ENCODE measurements around the gene ITPR2.
"Not testable (repeated sequence)": the region's sequence is repeated elsewhere in the genome, so short reads cannot be mapped to it uniquely, and the experiment has no call there.

The ITPR2 gene

DNA sequence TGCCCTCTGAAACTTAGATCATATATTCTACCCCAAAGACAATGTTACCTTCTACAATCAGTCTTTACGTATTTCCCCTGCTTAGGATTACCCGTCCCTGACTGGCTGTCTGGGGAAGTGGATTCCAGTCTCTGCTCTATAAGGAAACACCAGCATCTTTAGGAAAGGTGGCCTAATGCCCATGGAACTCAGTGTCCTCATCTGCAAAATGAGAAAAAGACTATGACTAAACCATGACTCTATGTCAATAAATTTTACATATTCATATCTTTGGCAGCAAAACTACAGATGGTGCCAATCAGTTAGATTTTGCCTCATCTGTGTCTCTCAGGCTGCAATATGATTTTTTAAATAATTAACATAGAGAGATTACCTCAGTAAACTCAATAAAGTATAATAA lies 133.8 kb downstream of the ITPR2 start:
- DNase-seq, result no peak

DNA sequence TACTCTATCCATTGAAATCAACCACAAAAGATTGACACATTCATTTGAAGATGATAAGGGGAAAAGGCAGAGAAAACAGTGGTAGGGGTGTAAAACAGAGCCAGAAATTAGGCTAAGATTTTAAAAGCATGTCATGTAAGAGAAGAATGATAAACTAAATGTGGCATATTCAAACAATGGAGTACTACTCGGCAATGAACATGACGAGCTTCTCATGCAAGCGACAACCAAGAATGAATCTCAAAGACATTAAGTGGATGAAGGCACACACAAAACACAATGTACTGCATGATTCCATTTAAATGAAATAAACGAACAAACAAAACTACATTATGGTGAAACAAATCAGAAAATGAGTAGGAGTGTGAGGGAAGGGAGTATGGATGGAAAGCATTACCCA lies 134.8 kb downstream of the ITPR2 start:
- DNase-seq, result no peak

DNA sequence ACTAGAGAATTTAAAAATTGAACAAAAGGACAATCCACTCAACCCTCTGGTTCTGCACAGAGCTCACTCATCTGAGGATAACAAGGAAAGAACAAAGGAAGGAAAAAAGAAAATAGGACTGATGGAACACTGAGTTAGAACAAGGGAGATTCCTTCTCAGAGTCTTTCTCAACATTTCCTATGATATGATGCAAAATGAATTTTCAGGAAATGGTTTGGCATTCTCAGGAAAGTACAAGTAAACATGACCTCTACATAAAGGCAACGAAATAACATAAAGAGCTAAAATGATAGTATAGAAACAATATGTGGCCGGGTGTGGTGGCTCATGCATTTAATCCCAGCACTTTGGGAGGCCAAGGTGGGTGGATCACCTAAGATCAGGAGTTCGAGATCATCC lies 135.8 kb downstream of the ITPR2 start:
- no peak for DNase-seq

DNA sequence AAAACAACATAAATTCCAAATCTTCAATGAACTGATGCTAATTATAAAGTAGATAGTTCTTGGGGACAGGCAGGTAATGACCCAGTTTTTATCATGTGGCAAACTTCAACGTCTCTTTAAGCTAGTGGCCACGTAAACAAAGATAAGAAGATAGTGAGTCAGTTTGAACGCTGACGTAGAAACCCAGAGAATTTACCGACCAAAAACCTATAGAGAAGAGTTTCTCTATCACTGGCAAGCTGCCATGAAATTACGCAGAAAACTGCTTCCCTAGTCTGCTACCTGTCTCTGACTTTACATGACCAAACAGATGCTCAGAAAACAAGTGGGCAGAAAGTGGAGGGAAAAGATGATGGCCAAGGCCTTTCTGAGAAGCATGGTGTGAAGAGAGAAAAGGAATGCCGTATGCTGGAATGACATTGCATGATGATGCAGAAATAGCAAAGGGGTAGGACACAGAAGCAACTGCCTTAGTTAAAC lies 136.3 kb downstream of the ITPR2 start:
- DNase-seq, result no peak

DNA sequence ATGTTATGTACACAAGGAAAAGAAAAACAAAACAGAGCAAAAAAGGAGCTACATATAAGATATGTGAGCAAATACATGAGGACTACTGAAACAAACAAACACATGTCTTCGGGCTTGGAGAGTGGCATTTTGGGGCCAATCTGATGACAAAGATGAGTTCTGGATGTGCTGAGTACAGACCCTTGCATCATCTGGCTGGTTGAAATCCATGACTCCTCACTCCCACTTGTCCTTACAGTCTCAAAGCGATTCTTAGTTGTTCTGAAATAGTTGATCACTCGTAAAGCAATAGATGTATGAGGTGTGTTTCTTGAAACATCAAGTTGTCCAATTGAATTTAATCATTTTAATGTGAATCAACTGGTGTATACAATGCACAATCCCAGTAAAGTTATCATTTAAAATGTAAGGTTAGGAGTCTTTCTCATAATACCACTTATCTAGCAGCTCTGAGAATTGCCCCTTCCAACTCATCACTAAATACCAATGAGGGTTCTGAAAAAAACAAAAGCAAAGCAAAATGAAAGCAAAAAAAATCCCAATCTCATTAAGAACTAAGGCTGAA lies 136.9 kb downstream of the ITPR2 start:
- no peak for DNase-seq

DNA sequence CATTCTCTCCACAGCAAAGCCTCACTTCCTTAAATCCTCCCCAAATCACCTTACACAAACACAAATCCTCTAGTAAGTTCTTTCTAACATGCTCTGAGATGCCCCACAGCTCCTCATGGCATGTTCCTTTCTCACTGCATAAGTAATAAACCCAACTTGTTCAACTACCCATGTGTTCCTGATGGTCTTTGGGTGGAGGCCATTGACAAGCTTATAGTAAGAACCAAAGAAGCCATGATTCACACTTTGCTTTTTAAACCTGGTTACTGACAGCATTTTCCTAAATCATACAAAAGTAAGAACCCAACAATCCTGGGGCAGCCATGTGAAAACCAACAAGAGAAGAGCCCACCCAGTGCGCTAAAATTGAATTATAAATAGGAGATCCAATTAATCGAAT lies 138.6 kb downstream of the ITPR2 start:
- no peak for DNase-seq

DNA sequence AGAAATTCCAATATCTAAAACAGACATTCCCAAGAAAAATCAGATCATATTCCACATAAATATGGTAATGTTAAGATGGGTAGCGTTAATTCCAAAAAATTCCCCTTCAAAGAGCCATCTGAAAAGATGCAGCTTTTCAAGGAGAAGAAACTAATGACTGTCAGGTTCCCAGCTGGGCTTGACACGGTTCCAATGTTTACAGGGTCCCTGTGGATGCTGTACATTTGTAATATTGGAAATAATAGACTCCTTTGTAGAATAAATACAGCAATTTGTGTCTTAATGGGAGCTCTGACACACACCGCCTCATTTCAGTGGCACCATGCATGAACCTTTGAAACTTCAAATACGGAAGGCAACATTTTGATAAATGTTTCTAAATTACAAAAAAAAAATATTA lies 140.6 kb downstream of the ITPR2 start:
- no peak for DNase-seq

DNA sequence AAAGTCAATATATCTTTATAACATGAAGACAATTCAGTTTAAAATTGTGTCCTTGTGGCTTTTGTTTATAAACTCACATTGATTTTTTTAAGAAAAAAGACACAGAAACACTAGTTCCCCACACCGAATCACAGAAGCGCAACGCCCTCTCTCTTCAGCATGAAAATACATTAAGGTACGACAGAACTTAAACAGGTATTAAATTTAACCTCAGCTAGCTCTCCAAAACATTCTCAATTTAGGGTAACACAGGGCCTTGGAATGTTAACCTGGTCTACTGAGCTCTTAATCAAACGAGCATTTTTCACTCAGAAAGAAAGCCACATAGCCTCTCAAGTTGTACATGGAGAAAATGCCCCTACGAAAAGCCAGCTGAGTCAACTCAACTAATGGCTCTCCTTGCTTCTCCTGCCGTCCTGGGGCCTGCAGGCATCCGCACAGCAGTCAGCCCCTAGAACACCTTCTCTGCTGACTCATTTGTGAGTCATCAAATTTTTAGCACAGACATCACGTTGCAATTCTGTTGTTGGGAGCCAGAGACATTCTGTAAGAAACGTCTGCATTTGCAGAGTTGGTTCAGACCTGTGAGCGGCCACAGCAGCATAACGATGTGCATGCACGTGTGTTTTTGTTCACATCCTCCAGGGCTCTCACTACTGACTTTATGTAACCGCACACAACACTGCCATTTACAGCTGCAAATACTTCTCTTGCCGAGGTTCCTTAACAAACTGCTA lies 141.6 kb downstream of the ITPR2 start:
- DNase-seq, result no peak

DNA sequence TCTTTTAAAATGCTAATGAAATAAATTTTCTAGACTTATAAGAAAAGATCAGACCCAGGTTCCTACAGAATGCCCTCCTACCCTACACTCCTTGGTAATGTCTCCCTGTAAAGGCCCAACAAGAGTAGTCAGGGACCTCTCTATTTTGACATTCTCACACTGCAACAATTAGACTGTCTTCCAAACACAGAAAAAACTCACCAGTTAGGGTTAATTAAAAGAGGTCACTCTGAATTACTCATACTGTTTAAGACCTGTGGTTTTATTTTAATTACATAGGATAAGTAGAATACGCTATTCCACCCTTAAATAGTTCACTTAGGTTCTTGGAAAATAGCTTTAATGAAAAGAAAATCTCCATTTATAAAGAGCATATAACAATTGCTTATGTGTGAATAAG lies 142.4 kb downstream of the ITPR2 start:
- DNase-seq, result no peak

DNA sequence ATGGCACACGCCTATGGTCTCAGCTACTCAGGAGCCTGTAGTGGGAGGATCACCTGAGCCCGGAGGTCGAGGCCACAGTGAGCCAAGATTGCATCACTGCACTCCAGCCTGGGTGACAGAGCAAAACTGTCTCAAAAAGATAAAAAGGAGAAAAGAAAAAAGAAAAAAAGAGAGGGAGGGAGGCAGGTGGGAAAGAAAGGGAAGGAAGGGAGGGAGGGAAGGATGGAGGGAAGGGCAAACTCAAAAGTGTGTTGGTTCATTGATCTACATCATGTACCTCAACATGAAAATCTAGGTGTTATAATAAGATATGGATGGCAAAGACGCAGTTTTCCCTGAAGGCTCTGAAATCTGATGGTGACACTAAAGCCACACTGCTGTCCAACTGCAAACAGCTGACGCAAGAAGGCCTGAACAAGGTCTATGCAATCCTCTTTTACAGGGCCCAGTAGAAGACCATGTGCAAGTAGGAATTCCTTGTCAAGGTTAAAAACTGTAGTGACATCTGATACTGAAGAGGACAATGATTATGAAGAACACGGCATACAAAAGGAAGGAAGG lies 143.6 kb downstream of the ITPR2 start:
- DNase-seq, result no peak

DNA sequence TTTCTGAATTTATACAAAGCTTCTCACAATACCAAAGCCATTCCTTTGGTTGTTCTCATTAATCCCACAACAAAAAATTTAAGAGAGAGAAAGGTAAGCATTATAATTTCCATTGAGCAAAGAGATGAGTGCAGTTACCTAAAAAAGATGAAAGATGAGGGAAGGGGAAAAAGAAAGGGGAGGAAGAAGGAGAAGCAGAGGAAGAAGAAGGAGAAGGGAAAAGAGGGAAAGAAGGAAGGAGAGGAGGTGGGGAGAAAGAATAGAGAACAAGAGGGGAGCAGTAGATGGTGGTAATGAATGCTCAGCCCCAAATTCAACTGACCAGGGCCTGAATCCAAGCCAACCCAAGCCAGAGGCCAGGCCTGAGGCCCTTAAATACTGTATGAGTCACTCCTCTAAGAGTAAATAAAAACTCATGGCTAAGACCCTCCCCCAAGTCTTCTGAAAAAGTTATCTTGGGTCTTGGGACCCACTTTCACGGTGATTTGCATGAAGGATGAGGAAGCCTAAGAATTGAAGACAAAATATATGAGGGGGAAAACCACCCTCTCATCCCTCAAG lies 144.6 kb downstream of the ITPR2 start:
- DNase-seq, result no peak

DNA sequence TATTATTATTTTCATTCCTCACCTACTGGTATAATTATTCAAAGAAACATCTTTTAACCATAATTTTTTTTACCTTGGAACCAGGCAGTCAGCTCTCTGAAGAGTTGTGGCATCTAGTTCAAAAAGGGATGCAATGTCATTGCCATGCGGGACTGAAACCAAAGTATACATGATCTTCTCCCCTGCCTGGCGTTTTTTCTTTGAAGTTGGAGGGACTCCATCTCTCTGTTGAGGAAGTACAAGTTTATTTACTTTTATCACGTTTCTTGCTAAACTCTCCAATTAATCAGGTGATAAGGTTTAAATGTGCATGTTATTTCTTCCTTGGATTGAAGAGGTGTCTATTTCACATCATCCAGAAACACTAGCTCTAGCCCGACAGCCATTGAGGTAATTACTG lies 146.6 kb downstream of the ITPR2 start:
- no peak for DNase-seq

DNA sequence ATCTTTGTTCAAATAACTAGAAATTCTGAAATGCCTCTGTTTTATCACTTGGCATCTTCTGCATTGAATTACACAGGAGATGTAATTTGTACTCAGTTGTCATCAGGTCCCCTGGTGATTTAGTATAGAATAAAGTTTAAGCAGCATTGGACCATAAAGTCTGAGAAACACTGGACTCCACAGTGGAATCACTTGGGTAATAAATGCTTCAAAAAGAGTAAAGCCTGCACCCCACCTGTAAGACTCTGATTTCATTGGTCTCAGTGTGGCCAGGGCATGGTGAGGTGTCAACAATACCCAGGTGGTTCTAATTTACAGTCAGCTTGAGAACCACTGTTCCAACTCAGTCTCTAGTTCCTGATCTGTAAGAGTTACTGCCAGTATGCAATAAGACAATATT lies 148.9 kb downstream of the ITPR2 start:
- DNase-seq, result no peak

DNA sequence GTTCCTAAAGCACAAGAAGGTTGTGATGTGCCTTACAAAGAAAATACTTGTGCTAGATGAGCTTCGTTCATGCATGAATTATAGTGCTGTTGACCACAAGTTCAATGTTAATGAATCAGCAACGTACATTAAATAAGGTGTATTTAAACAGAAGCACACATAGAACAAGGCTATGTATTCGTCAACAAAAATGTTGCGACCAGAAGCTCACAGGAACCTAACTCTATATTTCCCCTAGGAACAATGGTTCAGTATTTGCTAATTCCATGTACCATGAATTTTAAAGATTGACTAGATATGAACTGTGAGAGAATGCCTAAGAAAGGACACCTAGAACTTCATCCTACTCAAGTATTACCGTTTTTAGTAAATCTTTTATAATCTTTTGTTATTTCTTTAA lies 149.6 kb downstream of the ITPR2 start:
- DNase-seq, result no peak

DNA sequence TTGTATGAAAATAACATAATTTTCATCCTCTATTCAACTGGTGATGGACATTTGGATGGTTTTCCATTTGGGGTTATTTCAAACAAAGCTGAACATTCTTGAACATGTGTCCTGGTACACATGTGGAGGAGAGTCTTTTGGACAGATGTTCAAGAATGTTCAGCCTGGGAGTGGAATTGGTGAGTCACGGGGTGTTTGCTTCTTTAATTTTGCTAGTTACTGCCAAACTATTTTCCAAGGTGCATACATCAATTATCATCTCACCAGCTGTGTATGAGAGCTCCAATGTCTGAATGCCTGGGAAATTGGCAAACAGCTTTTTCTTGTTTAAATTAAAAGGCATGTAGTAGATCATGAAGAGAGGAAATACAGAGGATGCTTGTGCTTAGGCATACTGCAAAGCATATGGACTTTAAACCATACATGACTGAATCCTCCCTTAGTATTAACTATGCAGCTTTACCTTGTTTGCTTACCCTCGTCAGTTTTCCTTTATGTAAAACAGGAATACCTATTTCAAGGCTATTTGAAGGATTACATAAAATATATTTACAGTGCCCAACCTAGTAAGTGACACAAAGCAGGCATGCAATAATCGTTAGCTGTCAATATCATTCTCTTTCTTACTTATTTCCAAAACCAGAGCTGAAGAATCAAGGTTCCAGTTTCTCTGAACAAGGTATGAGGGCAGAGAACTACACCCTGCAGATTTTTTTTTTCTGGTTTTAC lies 152.1 kb downstream of the ITPR2 start:
- DNase-seq, result no peak

DNA sequence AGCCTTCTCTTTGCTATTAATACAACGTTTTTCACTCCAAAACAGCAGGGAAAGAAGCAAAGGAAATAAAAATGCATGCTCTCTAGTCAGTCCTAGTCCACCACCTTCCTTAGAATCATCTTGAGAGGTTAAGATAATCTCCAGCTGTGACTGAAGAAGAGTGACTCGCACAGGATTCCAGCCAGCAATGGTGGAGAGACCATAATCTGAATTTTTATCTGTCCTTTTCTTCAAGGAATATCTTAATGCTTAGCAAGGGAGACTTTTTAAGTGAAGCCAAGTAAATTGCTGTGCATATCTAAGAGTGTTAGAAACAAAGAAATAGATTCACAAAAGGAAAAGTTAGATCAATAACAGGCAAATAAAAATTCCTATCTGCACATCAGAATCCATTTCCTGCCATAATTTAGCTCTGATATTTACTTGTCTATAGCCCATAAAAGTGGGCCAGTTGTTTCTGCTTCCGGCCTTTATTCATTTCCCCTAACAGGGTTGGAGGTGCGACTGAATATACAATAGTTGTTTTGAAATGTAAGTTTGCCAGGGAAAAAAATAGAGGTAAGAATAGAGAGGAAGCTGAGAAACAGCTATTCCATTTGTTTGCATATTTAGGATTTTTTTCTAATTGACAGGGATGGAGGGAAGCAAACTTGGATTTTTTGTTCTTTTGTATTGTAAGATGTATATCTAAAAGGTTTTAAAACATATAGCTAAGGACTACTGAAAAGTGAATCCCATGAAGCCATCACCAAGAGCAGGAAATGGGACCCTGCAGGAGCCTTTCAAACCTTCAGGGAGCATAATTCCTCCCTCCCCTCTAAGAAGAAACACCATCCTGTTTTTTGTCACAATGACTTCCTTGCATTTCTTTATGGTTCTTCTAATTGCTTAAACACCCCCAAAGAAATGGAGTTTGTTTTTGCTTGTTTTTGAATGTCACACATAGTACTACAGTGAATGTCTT lies 154.0 kb downstream of the ITPR2 start:
- DNase-seq, result no peak

DNA sequence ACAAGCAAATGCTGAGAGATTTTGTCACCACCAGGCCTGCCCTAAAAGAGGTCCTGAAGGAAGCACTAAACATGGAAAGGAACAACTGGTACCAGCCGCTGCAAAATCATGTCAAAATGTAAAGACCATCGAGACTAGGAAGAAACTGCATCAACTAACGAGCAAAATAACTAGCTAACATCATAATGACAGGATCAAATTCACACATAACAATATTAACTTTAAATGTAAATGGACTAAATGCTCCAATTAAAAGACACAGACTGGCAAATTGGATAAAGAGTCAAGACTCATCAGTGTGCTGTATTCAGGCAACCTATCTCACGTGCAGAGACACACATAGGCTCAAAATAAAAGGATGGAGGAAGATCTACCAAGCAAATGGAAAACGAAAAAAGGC lies 161.5 kb downstream of the ITPR2 start:
- DNase-seq, result not testable (repeated sequence)

DNA sequence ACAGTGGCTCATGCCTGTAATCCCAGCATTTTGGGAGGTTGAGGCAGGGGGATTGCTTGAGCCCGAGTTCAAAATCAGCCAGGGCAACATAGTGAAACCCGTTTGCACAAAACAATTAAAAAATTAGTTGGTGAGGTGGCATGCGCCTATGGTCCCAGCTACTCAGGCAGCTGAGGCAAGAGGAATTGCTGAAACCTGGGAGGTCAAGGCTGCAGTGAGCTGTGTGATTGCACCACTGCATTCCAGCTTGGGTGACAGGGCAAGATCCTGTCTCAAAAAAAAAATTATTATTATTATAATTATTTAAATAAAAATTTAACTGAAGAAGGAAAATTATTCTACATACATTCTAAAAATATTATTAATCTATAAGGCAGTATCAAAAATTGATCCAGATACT lies 164.1 kb downstream of the ITPR2 start:
- DNase-seq, result no peak

DNA sequence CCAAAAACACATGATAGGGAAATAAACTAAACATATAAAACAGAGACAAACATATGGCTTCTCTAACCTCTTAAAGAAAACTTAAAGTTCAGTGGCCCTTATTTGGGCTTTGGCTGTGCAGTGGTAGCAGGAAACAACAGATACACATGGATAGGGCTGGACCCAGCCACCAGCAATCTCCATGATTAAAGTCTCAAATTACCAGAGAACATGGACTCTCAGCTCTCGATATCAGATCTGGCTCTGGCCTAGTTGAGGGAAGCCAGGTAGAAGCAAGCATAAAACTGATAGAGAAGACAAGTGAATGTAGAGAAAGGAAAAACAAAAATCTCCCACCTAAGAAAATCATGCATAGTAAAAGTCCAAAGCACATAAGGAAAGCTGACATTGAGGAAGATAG lies 164.8 kb downstream of the ITPR2 start:
- DNase-seq, result no peak

DNA sequence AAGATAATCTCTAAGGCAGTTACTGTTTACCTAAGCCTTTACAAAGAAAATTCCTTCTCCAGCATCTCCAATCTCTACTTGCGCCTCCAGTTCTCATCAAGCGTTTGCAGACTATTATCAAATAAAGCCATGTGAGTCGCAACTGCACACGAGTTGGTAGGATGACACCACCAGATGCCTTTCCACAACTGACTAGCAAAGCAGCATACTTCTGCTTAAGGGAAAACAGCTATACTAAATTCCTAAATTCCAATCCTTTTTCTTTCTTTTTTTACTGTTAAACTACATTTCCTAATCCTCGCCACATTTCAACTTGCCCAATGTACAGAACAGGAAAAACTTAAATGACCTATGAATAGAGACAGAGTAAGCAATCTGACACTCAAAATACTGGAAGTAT lies 166.7 kb downstream of the ITPR2 start:
- DNase-seq, result no peak

DNA sequence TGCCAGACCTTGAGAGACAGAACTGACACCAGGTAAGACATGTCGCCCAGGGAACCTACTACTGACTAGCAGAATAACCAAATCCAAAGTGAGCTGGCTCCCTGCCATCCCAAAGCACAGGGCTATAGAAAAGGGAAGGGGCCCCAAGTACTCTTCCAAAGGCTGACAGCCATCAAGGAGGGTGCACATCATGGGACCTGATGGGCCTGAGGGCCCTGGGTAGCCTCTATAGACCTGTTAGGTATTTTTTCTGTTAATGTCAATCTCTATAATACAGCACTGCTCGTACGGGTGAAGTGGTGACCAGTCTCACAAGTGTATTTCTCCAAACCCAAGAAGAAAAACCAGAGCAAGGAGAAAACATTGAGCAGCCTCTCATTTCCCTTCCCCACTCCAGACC lies 171.6 kb downstream of the ITPR2 start:
- no peak for DNase-seq

DNA sequence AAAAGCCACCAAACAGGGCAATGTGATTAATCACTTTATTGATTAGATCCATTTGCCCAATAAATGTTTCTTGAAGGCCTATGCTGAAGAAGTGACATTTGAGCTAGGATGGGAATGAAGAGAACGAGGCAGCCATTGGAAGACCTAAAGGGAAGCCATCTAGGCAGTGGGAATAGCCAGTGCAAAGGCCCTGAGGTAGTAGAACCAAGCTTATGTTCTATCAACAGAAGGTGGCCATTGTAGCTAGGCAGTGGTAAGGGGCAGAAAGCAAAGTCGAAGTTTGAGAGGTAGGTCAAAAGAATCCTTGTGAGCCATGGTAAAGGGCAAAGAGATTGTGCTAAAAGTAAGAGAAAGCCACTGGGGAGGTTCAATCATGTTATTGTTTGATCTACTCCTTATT lies 173.1 kb downstream of the ITPR2 start:
- DNase-seq, result no peak
